Nephron progenitor cell (in vitro differentiated cells): ENCODE data around the gene ATXN7L2.

Experiments
- DNase-seq: peaks from one replicate; pipeline ENCODE4 v3.0.0; 2021
- H3K27ac Mint-ChIP-seq: 2 replicates; pipeline ENCODE4 v1.8.0; 2021; ENCODE audit warnings: mild to moderate bottlenecking, moderate library complexity, mixed read lengths
- H3K27me3 Mint-ChIP-seq: 2 replicates; pipeline ENCODE4 v1.8.0; 2021; ENCODE audit warnings: mild to moderate bottlenecking, low read depth, mixed read lengths; ENCODE audit not compliant: poor library complexity
- H3K36me3 Mint-ChIP-seq: 2 replicates; pipeline ENCODE4 v1.8.0; 2021; ENCODE audit warnings: low read depth, mixed read lengths
- H3K4me1 Mint-ChIP-seq: 2 replicates; pipeline ENCODE4 v1.8.0; 2021; ENCODE audit warnings: mixed read lengths
- H3K4me3 Mint-ChIP-seq: 2 replicates; pipeline ENCODE4 v1.8.0; 2021; ENCODE audit warnings: mild to moderate bottlenecking, moderate library complexity, mixed read lengths
- H3K9me3 Mint-ChIP-seq: 2 replicates; pipeline ENCODE4 v1.8.0; 2021; ENCODE audit warnings: mild to moderate bottlenecking, moderate library complexity, mixed read lengths
- TF ChIP-seq, protein P1 (sequence below): fragments of 200-600 bp; sonication (generic); IDR thresholded peaks from 2 replicates; pipeline ENCODE4 v1.5.0; 2021; ENCODE audit warnings: antibody characterized with exemption

The ATXN7L2 gene

GRCh38 chr1:109538827-109539555, 55.3 kb downstream of the ATXN7L2 start:
- H3K4me1 Mint-ChIP-seq: peaks cover 6% of the 10 kb centered on the region
- H3K27ac Mint-ChIP-seq: no peak overlapping the region
- H3K36me3 Mint-ChIP-seq: no peaks in the 10 kb centered on the region
- DNase-seq: no peak
- H3K9me3 Mint-ChIP-seq: no peaks in the 10 kb centered on the region
- no peak overlapping the region for H3K4me3 Mint-ChIP-seq
- peaks cover 45% of the 10 kb centered on the region for H3K27me3 Mint-ChIP-seq
- TF ChIP-seq, protein P1, sequence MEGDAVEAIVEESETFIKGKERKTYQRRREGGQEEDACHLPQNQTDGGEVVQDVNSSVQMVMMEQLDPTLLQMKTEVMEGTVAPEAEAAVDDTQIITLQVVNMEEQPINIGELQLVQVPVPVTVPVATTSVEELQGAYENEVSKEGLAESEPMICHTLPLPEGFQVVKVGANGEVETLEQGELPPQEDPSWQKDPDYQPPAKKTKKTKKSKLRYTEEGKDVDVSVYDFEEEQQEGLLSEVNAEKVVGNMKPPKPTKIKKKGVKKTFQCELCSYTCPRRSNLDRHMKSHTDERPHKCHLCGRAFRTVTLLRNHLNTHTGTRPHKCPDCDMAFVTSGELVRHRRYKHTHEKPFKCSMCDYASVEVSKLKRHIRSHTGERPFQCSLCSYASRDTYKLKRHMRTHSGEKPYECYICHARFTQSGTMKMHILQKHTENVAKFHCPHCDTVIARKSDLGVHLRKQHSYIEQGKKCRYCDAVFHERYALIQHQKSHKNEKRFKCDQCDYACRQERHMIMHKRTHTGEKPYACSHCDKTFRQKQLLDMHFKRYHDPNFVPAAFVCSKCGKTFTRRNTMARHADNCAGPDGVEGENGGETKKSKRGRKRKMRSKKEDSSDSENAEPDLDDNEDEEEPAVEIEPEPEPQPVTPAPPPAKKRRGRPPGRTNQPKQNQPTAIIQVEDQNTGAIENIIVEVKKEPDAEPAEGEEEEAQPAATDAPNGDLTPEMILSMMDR: no peak

- DNase-seq: no peak
- TF ChIP-seq, protein P1: no peak
- no peaks in the 10 kb centered on the region for H3K36me3 Mint-ChIP-seq
- peaks cover 11% of the 10 kb centered on the region for H3K4me1 Mint-ChIP-seq
- no peak within 1 kb of the TSS for H3K4me3 Mint-ChIP-seq
- no peaks in the 10 kb centered on the region for H3K9me3 Mint-ChIP-seq
- peaks cover 49% of the 10 kb centered on the region for H3K27me3 Mint-ChIP-seq
- H3K27ac Mint-ChIP-seq: no peak within 1 kb of the TSS
Observed at GRCh38 chr1:109539676-109540075, 56.0 kb downstream of the ATXN7L2 start, which contains the start of gene GPR61. Gene GPR61 (plus strand): TSS chr1:109539872. CDS start chr1:109543023, 3,151 bp downstream.

DNA sequence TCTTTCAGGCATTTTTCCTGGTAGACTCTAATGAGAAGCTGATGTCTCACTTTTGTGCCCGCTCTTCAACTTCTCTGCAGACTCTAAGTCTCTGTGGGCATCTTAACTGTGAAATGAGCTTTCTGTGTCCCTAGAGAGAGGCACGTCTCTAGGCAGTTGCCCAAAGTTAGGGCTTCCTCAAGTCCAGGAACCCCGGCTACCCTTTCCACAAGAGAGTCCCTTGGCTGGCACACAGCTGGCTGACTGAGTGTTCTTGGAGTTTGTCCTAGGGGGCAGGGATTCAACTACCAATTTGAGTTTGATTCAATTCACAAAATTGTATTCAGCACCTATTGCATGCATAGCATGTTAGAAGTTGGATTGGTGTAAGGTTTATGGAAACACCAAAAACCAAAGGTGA, 57.4 kb downstream of the ATXN7L2 start:
- H3K27me3 Mint-ChIP-seq: peaks cover 46% of the 10 kb centered on the region
- H3K4me3 Mint-ChIP-seq: no peak overlapping the region
- no peak for DNase-seq
- TF ChIP-seq, protein P1: no peak
- peaks cover 13% of the 10 kb centered on the region for H3K4me1 Mint-ChIP-seq
- H3K27ac Mint-ChIP-seq: no peak overlapping the region
- H3K9me3 Mint-ChIP-seq: no peaks in the 10 kb centered on the region
- no peaks in the 10 kb centered on the region for H3K36me3 Mint-ChIP-seq
